Measurements from ENCODE around the gene TBC1D1.

TBC1D1 gene

GRCh38 chr4:38082424-38083385 is 191.8 kb downstream of the TBC1D1 start:
- no peak overlapping the region for H3K27ac ChIP-seq (ENCODE audit: insufficient read depth, low read length, poor library complexity, severe bottlenecking)
- no peak for DNase-seq
- H3K27me3 ChIP-seq (replicated peaks; ENCODE audit: control insufficient read depth, insufficient read depth, low read length, poor library complexity, severe bottlenecking) = no peaks in the 10 kb centered on the region
- no peaks in the 10 kb centered on the region for H3K9me3 ChIP-seq (ENCODE audit: control insufficient read depth, low read length)
- H3K4me3 ChIP-seq (ENCODE audit: insufficient read depth, low read depth, low read length, poor library complexity, severe bottlenecking) = no peak overlapping the region
- H3K36me3 ChIP-seq (ENCODE audit: control insufficient read depth, insufficient read depth, low read length) = peaks cover 4% of the 10 kb centered on the region
- no peaks in the 10 kb centered on the region for H3K4me1 ChIP-seq (ENCODE audit: control insufficient read depth, insufficient read depth, low read length, poor library complexity, severe bottlenecking)

GRCh38 chr4:38084877-38085711 is 194.2 kb downstream of the TBC1D1 start:
- Histone ChIP-seq H3K9me3 (ENCODE audit: control insufficient read depth, low read length) (no peaks in the 10 kb centered on the region), H3K27ac (ENCODE audit: insufficient read depth, low read length, poor library complexity, severe bottlenecking) (no peak overlapping the region), H3K4me3 (ENCODE audit: insufficient read depth, low read depth, low read length, poor library complexity, severe bottlenecking) (no peak overlapping the region), H3K36me3 (ENCODE audit: control insufficient read depth, insufficient read depth, low read length) (peaks cover 4% of the 10 kb centered on the region), H3K27me3 (replicated peaks; ENCODE audit: control insufficient read depth, insufficient read depth, low read length, poor library complexity, severe bottlenecking) (no peaks in the 10 kb centered on the region), H3K4me1 (ENCODE audit: control insufficient read depth, insufficient read depth, low read length, poor library complexity, severe bottlenecking) (no peaks in the 10 kb centered on the region)
- DNase-seq = no peak

GRCh38 chr4:38085751-38086150 is 194.9 kb downstream of the TBC1D1 start:
- H3K27me3 ChIP-seq (replicated peaks; ENCODE audit: control insufficient read depth, insufficient read depth, low read length, poor library complexity, severe bottlenecking) = no peaks in the 10 kb centered on the region
- no peak for DNase-seq
- no peaks in the 10 kb centered on the region for H3K4me1 ChIP-seq (ENCODE audit: control insufficient read depth, insufficient read depth, low read length, poor library complexity, severe bottlenecking)
- H3K27ac ChIP-seq (ENCODE audit: insufficient read depth, low read length, poor library complexity, severe bottlenecking) = no peak overlapping the region
- H3K4me3 ChIP-seq (ENCODE audit: insufficient read depth, low read depth, low read length, poor library complexity, severe bottlenecking) = no peak overlapping the region
- no peaks in the 10 kb centered on the region for H3K9me3 ChIP-seq (ENCODE audit: control insufficient read depth, low read length)
- peaks cover 4% of the 10 kb centered on the region for H3K36me3 ChIP-seq (ENCODE audit: control insufficient read depth, insufficient read depth, low read length)

- no peaks in the 10 kb centered on the region for H3K27me3 ChIP-seq (replicated peaks; ENCODE audit: control insufficient read depth, insufficient read depth, low read length, poor library complexity, severe bottlenecking)
- H3K27ac ChIP-seq (ENCODE audit: insufficient read depth, low read length, poor library complexity, severe bottlenecking) = no peak overlapping the region
- H3K4me1 ChIP-seq (ENCODE audit: control insufficient read depth, insufficient read depth, low read length, poor library complexity, severe bottlenecking) = no peaks in the 10 kb centered on the region
- no peaks in the 10 kb centered on the region for H3K9me3 ChIP-seq (ENCODE audit: control insufficient read depth, low read length)
- peaks cover 4% of the 10 kb centered on the region for H3K36me3 ChIP-seq (ENCODE audit: control insufficient read depth, insufficient read depth, low read length)
- DNase-seq = no peak
- H3K4me3 ChIP-seq (ENCODE audit: insufficient read depth, low read depth, low read length, poor library complexity, severe bottlenecking) = no peak overlapping the region
These were observed 195.4 kb downstream of the TBC1D1 start for GRCh38 chr4:38086151-38086848.

GRCh38 chr4:38086849-38087226 is 196.0 kb downstream of the TBC1D1 start:
- DNase-seq = no peak
- no peaks in the 10 kb centered on the region for H3K9me3 ChIP-seq (ENCODE audit: control insufficient read depth, low read length)
- no peak overlapping the region for H3K4me3 ChIP-seq (ENCODE audit: insufficient read depth, low read depth, low read length, poor library complexity, severe bottlenecking)
- H3K27me3 ChIP-seq (replicated peaks; ENCODE audit: control insufficient read depth, insufficient read depth, low read length, poor library complexity, severe bottlenecking) = no peaks in the 10 kb centered on the region
- H3K36me3 ChIP-seq (ENCODE audit: control insufficient read depth, insufficient read depth, low read length) = no peaks in the 10 kb centered on the region
- no peaks in the 10 kb centered on the region for H3K4me1 ChIP-seq (ENCODE audit: control insufficient read depth, insufficient read depth, low read length, poor library complexity, severe bottlenecking)
- no peak overlapping the region for H3K27ac ChIP-seq (ENCODE audit: insufficient read depth, low read length, poor library complexity, severe bottlenecking)

GRCh38 chr4:38088321-38088720 is 197.4 kb downstream of the TBC1D1 start:
- no peak overlapping the region for H3K4me3 ChIP-seq (ENCODE audit: insufficient read depth, low read depth, low read length, poor library complexity, severe bottlenecking)
- no peak overlapping the region for H3K27ac ChIP-seq (ENCODE audit: insufficient read depth, low read length, poor library complexity, severe bottlenecking)
- H3K36me3 ChIP-seq (ENCODE audit: control insufficient read depth, insufficient read depth, low read length) = peaks cover 3% of the 10 kb centered on the region
- no peak for DNase-seq
- H3K27me3 ChIP-seq (replicated peaks; ENCODE audit: control insufficient read depth, insufficient read depth, low read length, poor library complexity, severe bottlenecking) = no peaks in the 10 kb centered on the region
- no peaks in the 10 kb centered on the region for H3K9me3 ChIP-seq (ENCODE audit: control insufficient read depth, low read length)
- H3K4me1 ChIP-seq (ENCODE audit: control insufficient read depth, insufficient read depth, low read length, poor library complexity, severe bottlenecking) = no peaks in the 10 kb centered on the region

- DNase-seq = no peak
- no peaks in the 10 kb centered on the region for H3K4me1 ChIP-seq (ENCODE audit: control insufficient read depth, insufficient read depth, low read length, poor library complexity, severe bottlenecking)
These were observed 199.1 kb downstream of the TBC1D1 start for GRCh38 chr4:38089961-38090360.

GRCh38 chr4:38090455-38091246 is 199.8 kb downstream of the TBC1D1 start:
- no peak overlapping the region for H3K4me3 ChIP-seq (ENCODE audit: insufficient read depth, low read depth, low read length, poor library complexity, severe bottlenecking)
- no peak for DNase-seq

More at GRCh38 chr4:38089961-38090360, 199.1 kb downstream of the TBC1D1 start:
- Histone ChIP-seq H3K27me3 (replicated peaks; ENCODE audit: control insufficient read depth, insufficient read depth, low read length, poor library complexity, severe bottlenecking) (no peaks in the 10 kb centered on the region), H3K27ac (ENCODE audit: insufficient read depth, low read length, poor library complexity, severe bottlenecking) (no peak overlapping the region), H3K36me3 (ENCODE audit: control insufficient read depth, insufficient read depth, low read length) (peaks cover 3% of the 10 kb centered on the region), H3K4me3 (ENCODE audit: insufficient read depth, low read depth, low read length, poor library complexity, severe bottlenecking) (no peak overlapping the region), H3K9me3 (ENCODE audit: control insufficient read depth, low read length) (no peaks in the 10 kb centered on the region)

GRCh38 chr4:38091636-38092035 is 200.8 kb downstream of the TBC1D1 start:
- no peak overlapping the region for H3K27ac ChIP-seq (ENCODE audit: insufficient read depth, low read length, poor library complexity, severe bottlenecking)
- DNase-seq = no peak
- H3K4me1 ChIP-seq (ENCODE audit: control insufficient read depth, insufficient read depth, low read length, poor library complexity, severe bottlenecking) = no peaks in the 10 kb centered on the region
- H3K9me3 ChIP-seq (ENCODE audit: control insufficient read depth, low read length) = no peaks in the 10 kb centered on the region
- H3K36me3 ChIP-seq (ENCODE audit: control insufficient read depth, insufficient read depth, low read length) = peaks cover 3% of the 10 kb centered on the region
- no peak overlapping the region for H3K4me3 ChIP-seq (ENCODE audit: insufficient read depth, low read depth, low read length, poor library complexity, severe bottlenecking)
- H3K27me3 ChIP-seq (replicated peaks; ENCODE audit: control insufficient read depth, insufficient read depth, low read length, poor library complexity, severe bottlenecking) = no peaks in the 10 kb centered on the region

More at GRCh38 chr4:38090455-38091246, 199.8 kb downstream of the TBC1D1 start:
- no peak overlapping the region for H3K27ac ChIP-seq (ENCODE audit: insufficient read depth, low read length, poor library complexity, severe bottlenecking)
- no peaks in the 10 kb centered on the region for H3K27me3 ChIP-seq (replicated peaks; ENCODE audit: control insufficient read depth, insufficient read depth, low read length, poor library complexity, severe bottlenecking)
- no peaks in the 10 kb centered on the region for H3K4me1 ChIP-seq (ENCODE audit: control insufficient read depth, insufficient read depth, low read length, poor library complexity, severe bottlenecking)
- no peaks in the 10 kb centered on the region for H3K9me3 ChIP-seq (ENCODE audit: control insufficient read depth, low read length)
- H3K36me3 ChIP-seq (ENCODE audit: control insufficient read depth, insufficient read depth, low read length) = peaks cover 3% of the 10 kb centered on the region
